Measurements from ENCODE around the gene TRPV3.

GRCh38 chr17:3603870-3604259 is 46.3 kb upstream of the TRPV3 start:
- TF ChIP-seq CTCF (IDR thresholded peaks at IDR 0.05) = no peak
- no peak for TF ChIP-seq EZH2phosphoT487 (IDR thresholded peaks at IDR 0.05)
- no peak for TF ChIP-seq EZH2 (IDR thresholded peaks at IDR 0.05)

Measured in neural progenitor cell (in vitro differentiated cells).